CD4-positive, CD25-positive, alpha-beta regulatory T cell (primary cell): ENCODE measurements around the gene TRIM32. TPM values are rescaled to one million over a fixed set of nuclear protein-coding genes. Genes with fewer than 3 reads are reported as not detected.

Experiments used
- ATAC-seq, 2 donors: fragments of 150-1000 bp; cut with Tn5 transposase; one replicate each; pipeline ENCODE4 v1.10.0; 2021; ENCODE audit warnings: low read depth in 2 of 2, moderate number of reproducible peaks in 2 of 2, moderate library complexity in 1 of 2
- DNase-seq, 3 donors: peaks; one replicate each; pipeline versions ENCODE4 v3.0.0 to v3.0.0-alpha.2; 2012 to 2022; ENCODE audit warnings: mixed read lengths in 1 of 3
- H3K27ac ChIP-seq: one replicate; pipeline ENCODE4 v1.7.0; 2013; ENCODE audit warnings: mild to moderate bottlenecking, low read length; ENCODE audit not compliant: insufficient read depth, poor library complexity, severe bottlenecking
- H3K27me3 ChIP-seq: one replicate; pipeline ENCODE4 v1.7.0; 2013; ENCODE audit warnings: low read length; ENCODE audit not compliant: control insufficient read depth, insufficient read depth
- H3K36me3 ChIP-seq: one replicate; pipeline ENCODE4 v1.7.0; 2013; ENCODE audit warnings: mild to moderate bottlenecking, low read length, moderate library complexity; ENCODE audit not compliant: control insufficient read depth, insufficient read depth
- H3K4me1 ChIP-seq: 2 replicates; pipeline ENCODE4 v1.7.0; 2013; ENCODE audit warnings: mild to moderate bottlenecking, low read length; ENCODE audit not compliant: insufficient read depth, control insufficient read depth, poor library complexity, severe bottlenecking
- H3K4me3 ChIP-seq: one replicate; pipeline ENCODE4 v1.7.0; 2013; ENCODE audit warnings: low read depth, mild to moderate bottlenecking, low read length, moderate library complexity
- H3K9me3 ChIP-seq, 2 experiments: 1 replicate in 1 of 2; 2 replicates in 1 of 2; pipeline ENCODE4 v1.7.0; 2013; ENCODE audit warnings: low read length in 2 of 2, mild to moderate bottlenecking in 1 of 2, moderate library complexity in 1 of 2; ENCODE audit not compliant: control insufficient read depth in 2 of 2
- H3K27ac Mint-ChIP-seq, 3 donors: one replicate each; pipeline ENCODE4 v1.8.0; 2020 to 2022; ENCODE audit warnings: mild to moderate bottlenecking in 3 of 3, mixed read lengths in 3 of 3, moderate library complexity in 2 of 3
- H3K27me3 Mint-ChIP-seq: one replicate; pipeline ENCODE4 v1.8.0; 2022; ENCODE audit warnings: mild to moderate bottlenecking, mixed read lengths
- H3K36me3 Mint-ChIP-seq: one replicate; pipeline ENCODE4 v1.8.0; 2020; ENCODE audit warnings: mixed read lengths
- H3K4me1 Mint-ChIP-seq, 4 donors: one replicate each; pipeline ENCODE4 v1.8.0; 2020 to 2022; ENCODE audit warnings: mixed read lengths in 4 of 4, mild to moderate bottlenecking in 1 of 4
- H3K4me3 Mint-ChIP-seq, 4 donors: one replicate each; pipeline ENCODE4 v1.8.0; 2020 to 2022; ENCODE audit warnings: mild to moderate bottlenecking in 4 of 4, mixed read lengths in 4 of 4, moderate library complexity in 3 of 4
- H3K9me3 Mint-ChIP-seq, 7 donors: one replicate each; pipeline ENCODE4 v1.8.0; 2020 to 2022; ENCODE audit warnings: mixed read lengths in 7 of 7, mild to moderate bottlenecking in 3 of 7, moderate library complexity in 2 of 7
- polyA plus RNA-seq, 4 donors: library from polyadenylated mRNA; unstranded; fragments of 300-500 nt; fragmentation: Illumina TruSeq; gene quantifications; one replicate each; pipeline ENCODE4 v1.2.3, GENCODE V29; 2021
- total RNA-seq: library from RNA; stranded (reverse); gene quantifications from one replicate; pipeline ENCODE4 v1.2.3, GENCODE V29; 2022

TRIM32 gene
- total and polyA plus RNA-seq, 5 donors from 2014 or later: 19.9 to 37.5 (median 34.8) TPM

GRCh38 chr9:116724123-116724522 lies 37.0 kb downstream of the TRIM32 start:
- DNase-seq: no peak
- H3K36me3 Mint-ChIP-seq: no peaks in the 10 kb centered on the region
- H3K36me3 ChIP-seq: no peaks in the 10 kb centered on the region
- ATAC-seq: no peak
- H3K4me1 ChIP-seq: no peaks in the 10 kb centered on the region
- H3K27ac Mint-ChIP-seq: no peak overlapping the region
- H3K4me1 Mint-ChIP-seq: peaks cover 0 to 4% (median 1%) of the 10 kb centered on the region in 4 donors
- no peak overlapping the region for H3K4me3 ChIP-seq
- no peak overlapping the region for H3K27ac ChIP-seq
- H3K27me3 Mint-ChIP-seq: no peaks in the 10 kb centered on the region
- H3K4me3 Mint-ChIP-seq: no peak overlapping the region
- no peaks in the 10 kb centered on the region for H3K9me3 Mint-ChIP-seq
- no peaks in the 10 kb centered on the region for H3K9me3 ChIP-seq
- no peaks in the 10 kb centered on the region for H3K27me3 ChIP-seq

GRCh38 chr9:116726602-116727001 lies 39.5 kb downstream of the TRIM32 start:
- Mint-ChIP-seq H3K4me3 (no peak overlapping the region), H3K27me3 (no peaks in the 10 kb centered on the region), H3K36me3 (no peaks in the 10 kb centered on the region), H3K27ac (no peak overlapping the region), H3K9me3 (no peaks in the 10 kb centered on the region), H3K4me1 (peaks cover 0 to 4% (median 1%) of the 10 kb centered on the region in 4 donors)
- no peaks in the 10 kb centered on the region for H3K27me3 ChIP-seq
- no peak overlapping the region for H3K27ac ChIP-seq
- DNase-seq (no peak), ATAC-seq (no peak)
- H3K9me3 ChIP-seq: no peaks in the 10 kb centered on the region
- H3K4me3 ChIP-seq: no peak overlapping the region
- H3K4me1 ChIP-seq: no peaks in the 10 kb centered on the region
- H3K36me3 ChIP-seq: no peaks in the 10 kb centered on the region

GRCh38 chr9:116733010-116733641 lies 46.0 kb downstream of the TRIM32 start:
- Mint-ChIP-seq H3K27me3 (no peaks in the 10 kb centered on the region), H3K4me3 (no peak overlapping the region), H3K27ac (no peak overlapping the region), H3K36me3 (no peaks in the 10 kb centered on the region), H3K9me3 (no peaks in the 10 kb centered on the region), H3K4me1 (peaks cover 0 to 6% (median 2%) of the 10 kb centered on the region in 4 donors)
- Histone ChIP-seq H3K27me3 (no peaks in the 10 kb centered on the region), H3K36me3 (no peaks in the 10 kb centered on the region), H3K4me1 (no peaks in the 10 kb centered on the region), H3K4me3 (no peak overlapping the region), H3K9me3 (no peaks in the 10 kb centered on the region), H3K27ac (no peak overlapping the region)
- no peak for ATAC-seq
- no peak for DNase-seq

- H3K27ac ChIP-seq: no peak overlapping the region
Measured at GRCh38 chr9:116736399-116737151, 49.5 kb downstream of the TRIM32 start.

GRCh38 chr9:116737152-116737546 lies 50.0 kb downstream of the TRIM32 start:
- no peaks in the 10 kb centered on the region for H3K9me3 Mint-ChIP-seq
- Histone ChIP-seq H3K9me3 (no peaks in the 10 kb centered on the region), H3K36me3 (no peaks in the 10 kb centered on the region), H3K27me3 (no peaks in the 10 kb centered on the region), H3K4me3 (no peak overlapping the region), H3K4me1 (no peaks in the 10 kb centered on the region), H3K27ac (no peak overlapping the region)
- ATAC-seq: no peak
- peaks cover 0 to 6% (median 2%) of the 10 kb centered on the region in 4 donors for H3K4me1 Mint-ChIP-seq
- H3K27me3 Mint-ChIP-seq: peaks cover 2% of the 10 kb centered on the region
- no peak overlapping the region for H3K4me3 Mint-ChIP-seq
- no peak overlapping the region for H3K27ac Mint-ChIP-seq
- H3K36me3 Mint-ChIP-seq: no peaks in the 10 kb centered on the region
- DNase-seq: peak; percentile 13 to 54 (median 28)

More at GRCh38 chr9:116736399-116737151, 49.5 kb downstream of the TRIM32 start:
- H3K4me3 Mint-ChIP-seq: no peak overlapping the region
- Histone ChIP-seq H3K4me1 (no peaks in the 10 kb centered on the region), H3K36me3 (no peaks in the 10 kb centered on the region), H3K4me3 (no peak overlapping the region), H3K9me3 (no peaks in the 10 kb centered on the region), H3K27me3 (no peaks in the 10 kb centered on the region)
- DNase-seq: no peak
- peaks cover 0 to 6% (median 2%) of the 10 kb centered on the region in 4 donors for H3K4me1 Mint-ChIP-seq
- no peaks in the 10 kb centered on the region for H3K27me3 Mint-ChIP-seq
- H3K27ac Mint-ChIP-seq: no peak overlapping the region
- no peaks in the 10 kb centered on the region for H3K36me3 Mint-ChIP-seq
- no peak for ATAC-seq
- H3K9me3 Mint-ChIP-seq: no peaks in the 10 kb centered on the region

- Histone ChIP-seq H3K4me1 (no peaks in the 10 kb centered on the region), H3K27me3 (no peaks in the 10 kb centered on the region), H3K36me3 (no peaks in the 10 kb centered on the region), H3K27ac (no peak overlapping the region), H3K9me3 (no peaks in the 10 kb centered on the region), H3K4me3 (no peak overlapping the region)
- Mint-ChIP-seq H3K9me3 (no peaks in the 10 kb centered on the region), H3K27ac (no peak overlapping the region), H3K4me3 (no peak overlapping the region), H3K36me3 (no peaks in the 10 kb centered on the region), H3K4me1 (peaks cover 0 to 6% (median 1%) of the 10 kb centered on the region in 4 donors), H3K27me3 (peaks cover 16% of the 10 kb centered on the region)
- no peak for DNase-seq
- no peak for ATAC-seq
Measured at GRCh38 chr9:116741086-116741740, 54.1 kb downstream of the TRIM32 start.

GRCh38 chr9:116741742-116742141 lies 54.6 kb downstream of the TRIM32 start:
- Histone ChIP-seq H3K27ac (no peak overlapping the region), H3K9me3 (no peaks in the 10 kb centered on the region), H3K27me3 (no peaks in the 10 kb centered on the region), H3K36me3 (no peaks in the 10 kb centered on the region), H3K4me3 (no peak overlapping the region), H3K4me1 (no peaks in the 10 kb centered on the region)
- ATAC-seq (no peak), DNase-seq (no peak)
- peaks cover 18% of the 10 kb centered on the region for H3K27me3 Mint-ChIP-seq
- H3K36me3 Mint-ChIP-seq: no peaks in the 10 kb centered on the region
- H3K27ac Mint-ChIP-seq: no peak overlapping the region
- H3K4me3 Mint-ChIP-seq: no peak overlapping the region
- H3K4me1 Mint-ChIP-seq: peaks cover 0 to 5% (median 1%) of the 10 kb centered on the region in 4 donors
- no peaks in the 10 kb centered on the region for H3K9me3 Mint-ChIP-seq
